Chondrocyte (in vitro differentiated cells): ENCODE measurements around the gene LIN7C. TPM values are rescaled to one million over a fixed set of nuclear protein-coding genes. Genes with fewer than 3 reads are reported as not detected.
A peak's percentile ranks its signal among the peaks of the same experiment; 100 is the strongest.

ENCODE experiments used
- DNase-seq: peaks from one replicate; pipeline ENCODE4 v3.0.0; 2021; ENCODE audit warnings: mixed read lengths, low spot score
- H3K27ac Mint-ChIP-seq: one replicate; pipeline ENCODE4 v1.8.0; 2021; ENCODE audit warnings: mild to moderate bottlenecking, moderate library complexity, mixed read lengths; ENCODE audit not compliant: unreplicated experiment
- H3K27me3 Mint-ChIP-seq: 2 replicates; pipeline ENCODE4 v1.8.0; 2021; ENCODE audit warnings: low read depth, mixed read lengths
- H3K36me3 Mint-ChIP-seq: 2 replicates; pipeline ENCODE4 v1.8.0; 2021; ENCODE audit warnings: low read depth, mixed read lengths
- H3K4me1 Mint-ChIP-seq: 2 replicates; pipeline ENCODE4 v1.8.0; 2021; ENCODE audit warnings: low read depth, mild to moderate bottlenecking, mixed read lengths
- H3K4me3 Mint-ChIP-seq: one replicate; pipeline ENCODE4 v1.8.0; 2021; ENCODE audit warnings: mild to moderate bottlenecking, moderate library complexity, mixed read lengths; ENCODE audit not compliant: unreplicated experiment
- H3K9me3 Mint-ChIP-seq: 2 replicates; pipeline ENCODE4 v1.8.0; 2021; ENCODE audit warnings: low read depth, mixed read lengths
- total RNA-seq: library from RNA; stranded (reverse); gene quantifications from 3 replicates; pipeline ENCODE4 v1.2.1, GENCODE V29; 2021
- TF ChIP-seq, protein P1 (sequence below): fragments of 200-600 bp; sonication (generic); IDR thresholded peaks from 2 replicates; pipeline ENCODE4 v1.5.0; 2021; ENCODE audit warnings: antibody characterized with exemption, mild to moderate bottlenecking, moderate library complexity

The LIN7C gene
- total RNA-seq, 1 donor from 2014 or later = 20.4 TPM

DNA sequence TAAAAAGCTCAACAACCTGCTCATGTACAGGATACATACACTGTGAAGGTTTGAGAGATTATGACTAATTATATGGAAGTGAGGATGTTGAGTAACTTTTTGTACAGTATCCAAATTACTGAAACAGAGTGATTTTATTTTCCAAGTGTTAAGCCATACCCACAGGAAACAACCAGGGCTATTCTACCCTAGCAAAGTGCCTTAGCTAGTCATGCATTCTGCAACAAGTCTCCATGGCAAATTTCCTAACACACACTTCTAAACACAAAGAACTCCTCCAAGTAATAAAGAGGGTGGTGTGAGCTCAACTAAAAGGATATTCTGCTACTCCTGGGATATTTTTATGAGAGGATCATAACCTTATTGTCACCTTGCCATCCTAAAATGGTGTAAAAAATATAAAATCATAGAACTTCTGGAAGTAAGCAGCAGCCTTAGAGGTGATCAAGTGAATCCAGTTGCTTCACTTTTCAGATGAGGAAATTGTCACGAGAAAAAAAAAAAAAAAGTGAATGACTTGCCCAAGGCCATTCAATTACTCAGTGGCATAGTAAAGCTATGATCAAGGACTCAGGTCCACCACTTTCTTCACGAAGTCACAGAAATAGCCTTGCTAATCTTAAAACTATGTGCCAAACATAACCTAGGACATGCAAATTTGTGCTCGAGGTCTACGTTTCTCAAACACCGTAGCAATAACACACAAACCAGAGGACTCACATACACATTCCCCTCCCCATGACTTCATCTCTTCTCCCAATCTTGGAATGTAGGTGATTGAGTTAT lies 38.2 kb downstream of the LIN7C start:
- DNase-seq = no peak
- Mint-ChIP-seq H3K27ac (peak overlapping the region; percentile 82), H3K4me1 (peaks cover 79% of the 10 kb centered on the region), H3K9me3 (no peaks in the 10 kb centered on the region), H3K4me3 (no peak overlapping the region), H3K27me3 (no peaks in the 10 kb centered on the region), H3K36me3 (no peaks in the 10 kb centered on the region)
- TF ChIP-seq, protein P1, sequence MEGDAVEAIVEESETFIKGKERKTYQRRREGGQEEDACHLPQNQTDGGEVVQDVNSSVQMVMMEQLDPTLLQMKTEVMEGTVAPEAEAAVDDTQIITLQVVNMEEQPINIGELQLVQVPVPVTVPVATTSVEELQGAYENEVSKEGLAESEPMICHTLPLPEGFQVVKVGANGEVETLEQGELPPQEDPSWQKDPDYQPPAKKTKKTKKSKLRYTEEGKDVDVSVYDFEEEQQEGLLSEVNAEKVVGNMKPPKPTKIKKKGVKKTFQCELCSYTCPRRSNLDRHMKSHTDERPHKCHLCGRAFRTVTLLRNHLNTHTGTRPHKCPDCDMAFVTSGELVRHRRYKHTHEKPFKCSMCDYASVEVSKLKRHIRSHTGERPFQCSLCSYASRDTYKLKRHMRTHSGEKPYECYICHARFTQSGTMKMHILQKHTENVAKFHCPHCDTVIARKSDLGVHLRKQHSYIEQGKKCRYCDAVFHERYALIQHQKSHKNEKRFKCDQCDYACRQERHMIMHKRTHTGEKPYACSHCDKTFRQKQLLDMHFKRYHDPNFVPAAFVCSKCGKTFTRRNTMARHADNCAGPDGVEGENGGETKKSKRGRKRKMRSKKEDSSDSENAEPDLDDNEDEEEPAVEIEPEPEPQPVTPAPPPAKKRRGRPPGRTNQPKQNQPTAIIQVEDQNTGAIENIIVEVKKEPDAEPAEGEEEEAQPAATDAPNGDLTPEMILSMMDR = no peak

DNA sequence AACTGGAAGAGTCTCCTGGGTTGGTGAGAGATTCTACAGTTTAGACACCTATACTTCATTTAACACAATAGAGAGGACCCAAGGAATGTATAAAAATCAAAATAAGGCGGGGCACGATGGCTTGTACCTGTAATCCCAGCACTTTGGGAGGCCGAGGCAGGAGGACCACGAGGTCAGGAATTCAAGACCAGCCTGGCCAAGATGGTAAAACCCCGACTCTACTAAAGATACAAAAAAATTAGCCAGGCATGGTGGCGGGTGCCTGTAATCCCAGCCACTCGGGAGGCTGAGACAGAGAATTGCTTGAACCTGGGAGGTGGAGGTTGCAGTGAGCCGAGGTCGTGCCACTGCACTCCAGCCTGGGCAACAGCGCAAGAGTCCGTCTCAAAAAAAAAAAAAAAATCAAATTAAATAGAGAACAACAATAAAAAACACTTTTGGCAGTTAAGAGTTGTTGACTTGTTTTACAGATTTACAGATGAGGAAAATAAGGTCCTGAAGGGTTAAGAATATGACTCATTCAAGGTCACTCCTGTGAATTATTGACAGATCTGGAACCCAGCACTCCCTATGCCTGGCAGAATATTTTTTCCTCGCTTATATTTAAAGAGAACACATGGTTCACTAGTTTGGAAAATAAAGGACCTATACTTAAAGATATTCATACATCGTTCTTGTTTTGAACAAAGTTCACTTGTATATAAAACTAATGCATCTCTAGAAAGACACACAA lies 39.2 kb downstream of the LIN7C start:
- no peak overlapping the region for H3K27ac Mint-ChIP-seq
- no peaks in the 10 kb centered on the region for H3K27me3 Mint-ChIP-seq
- TF ChIP-seq, protein P1 = no peak
- H3K4me3 Mint-ChIP-seq = no peak overlapping the region
- H3K9me3 Mint-ChIP-seq = no peaks in the 10 kb centered on the region
- H3K4me1 Mint-ChIP-seq = peaks cover 78% of the 10 kb centered on the region
- no peak for DNase-seq
- no peaks in the 10 kb centered on the region for H3K36me3 Mint-ChIP-seq

DNA sequence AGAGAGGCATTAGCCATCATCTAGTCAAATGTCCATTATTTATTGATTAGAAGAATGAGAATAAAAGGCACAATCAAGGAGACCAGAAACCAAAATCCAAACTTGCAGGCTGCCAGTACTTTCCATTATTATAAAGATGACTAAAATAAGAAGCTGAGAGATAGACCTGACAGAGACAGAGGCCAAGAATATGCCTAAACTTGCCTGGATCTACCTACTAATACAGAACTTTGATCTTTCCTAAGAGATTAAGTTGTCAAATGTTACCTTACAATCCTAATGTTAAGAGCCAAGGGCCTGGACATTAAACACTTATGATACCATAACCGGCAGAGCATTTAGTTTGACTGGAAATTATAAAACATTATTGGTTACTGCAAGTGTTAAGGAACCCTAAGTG lies 40.2 kb downstream of the LIN7C start:
- TF ChIP-seq, protein P1 = no peak
- H3K27ac Mint-ChIP-seq = peak overlapping the region; percentile 62
- no peaks in the 10 kb centered on the region for H3K9me3 Mint-ChIP-seq
- no peak for DNase-seq
- H3K27me3 Mint-ChIP-seq = no peaks in the 10 kb centered on the region
- no peak overlapping the region for H3K4me3 Mint-ChIP-seq
- H3K4me1 Mint-ChIP-seq = peaks cover 87% of the 10 kb centered on the region
- no peaks in the 10 kb centered on the region for H3K36me3 Mint-ChIP-seq

DNA sequence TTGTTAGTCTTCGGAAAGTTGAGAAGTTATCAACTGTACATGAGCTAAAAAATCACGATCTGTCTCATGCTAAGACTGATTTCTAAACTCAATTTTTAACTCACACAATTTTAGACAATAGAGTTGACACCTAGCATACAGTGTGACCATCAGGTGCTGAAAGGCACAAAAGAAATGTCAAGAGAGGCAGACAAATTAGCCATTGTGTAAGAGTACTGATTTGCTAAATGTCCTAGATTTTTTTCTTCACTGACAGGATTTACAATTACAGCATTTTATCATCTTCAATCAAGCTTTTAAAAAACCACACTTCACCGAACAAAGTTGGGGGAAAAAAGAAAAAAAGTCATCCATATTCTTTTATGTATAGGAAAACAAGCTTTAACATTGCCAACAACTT lies 40.9 kb downstream of the LIN7C start:
- TF ChIP-seq, protein P1 = no peak
- no peaks in the 10 kb centered on the region for H3K27me3 Mint-ChIP-seq

DNA sequence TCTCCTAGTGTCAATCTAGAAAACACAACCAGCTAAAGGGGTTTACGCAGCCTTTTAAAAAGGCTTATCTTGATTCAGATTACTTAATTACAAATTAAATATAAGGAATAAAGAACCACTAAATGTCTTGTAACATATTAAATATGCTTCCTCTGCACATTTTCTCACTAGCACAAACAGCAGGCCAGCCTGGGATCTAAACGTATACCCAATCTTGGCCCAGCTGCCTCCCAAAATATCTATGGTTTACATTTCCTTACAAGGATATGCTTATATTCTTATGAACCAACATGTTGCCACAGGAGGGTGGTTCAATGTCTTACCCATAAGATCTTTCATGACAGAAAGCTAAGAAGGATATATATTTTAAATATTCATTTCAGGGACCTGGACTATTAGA lies 41.7 kb downstream of the LIN7C start:
- Mint-ChIP-seq H3K4me1 (peaks cover 87% of the 10 kb centered on the region), H3K4me3 (peak overlapping the region; percentile 24), H3K27me3 (no peaks in the 10 kb centered on the region), H3K36me3 (no peaks in the 10 kb centered on the region), H3K9me3 (no peaks in the 10 kb centered on the region), H3K27ac (peak overlapping the region; percentile 87)
- TF ChIP-seq, protein P1 = no peak
- no peak for DNase-seq

More for the DNA sequence above, 40.9 kb downstream of the LIN7C start:
- Mint-ChIP-seq H3K36me3 (no peaks in the 10 kb centered on the region), H3K4me3 (no peak overlapping the region), H3K4me1 (peaks cover 87% of the 10 kb centered on the region), H3K27ac (peak overlapping the region; percentile 87), H3K9me3 (no peaks in the 10 kb centered on the region)
- DNase-seq = no peak
